ENCODE measurements around the gene CD81.

Gene CD81, protein sequence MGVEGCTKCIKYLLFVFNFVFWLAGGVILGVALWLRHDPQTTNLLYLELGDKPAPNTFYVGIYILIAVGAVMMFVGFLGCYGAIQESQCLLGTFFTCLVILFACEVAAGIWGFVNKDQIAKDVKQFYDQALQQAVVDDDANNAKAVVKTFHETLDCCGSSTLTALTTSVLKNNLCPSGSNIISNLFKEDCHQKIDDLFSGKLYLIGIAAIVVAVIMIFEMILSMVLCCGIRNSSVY

GRCh38 chr11:2376751-2377451 lies at the start of gene CD81:
CD81 (plus strand) TSS chr11:2377310; CDS start chr11:2377550, 240 bp downstream.
- Histone ChIP-seq H3K27ac (ENCODE audit: poor library complexity, severe bottlenecking) (peak within 1 kb of the TSS; percentile 66), H3K4me3 (ENCODE audit: severe bottlenecking) (peak within 1 kb of the TSS; percentile 85), H3K4me1 (ENCODE audit: insufficient read depth, poor library complexity, severe bottlenecking) (peaks cover 3% of the 10 kb centered on the region), H3K9me3 (ENCODE audit: severe bottlenecking) (no peaks in the 10 kb centered on the region), H3K27me3 (ENCODE audit: insufficient read depth, poor library complexity, severe bottlenecking) (no peaks in the 10 kb centered on the region), H3K36me3 (ENCODE audit: low read depth) (peaks cover 4% of the 10 kb centered on the region)
- TF ChIP-seq CTCF (IDR thresholded peaks at IDR 0.05; ENCODE audit: poor library complexity, severe bottlenecking) = no peak
- DNase-seq (ENCODE audit: low spot score) (no peak), ATAC-seq (ENCODE audit: low read depth) (peak; percentile 44)

DNA sequence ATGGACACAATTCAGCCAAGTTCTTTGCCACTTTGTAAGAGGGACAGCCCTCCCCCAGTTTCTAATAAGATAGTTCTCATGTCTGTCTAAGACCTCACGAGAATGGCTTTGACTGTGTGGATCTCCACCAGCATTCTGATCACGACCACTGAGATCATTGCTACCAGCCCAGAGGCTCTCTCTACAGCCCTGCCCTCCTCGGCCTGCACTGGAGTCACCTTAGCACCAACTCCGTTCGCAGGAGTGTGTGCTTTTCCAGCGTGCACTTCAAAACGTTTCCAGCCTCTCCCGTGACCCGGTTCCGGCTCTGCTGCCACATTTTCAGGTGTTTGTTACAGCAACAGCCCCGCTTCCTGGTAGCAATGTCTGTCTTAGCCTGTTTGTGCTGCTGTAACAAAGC lies 49.1 kb upstream of the CD81 start:
- no peak for DNase-seq (ENCODE audit: low spot score)
- no peaks in the 10 kb centered on the region for H3K36me3 ChIP-seq (ENCODE audit: low read depth)
- no peaks in the 10 kb centered on the region for H3K27me3 ChIP-seq (ENCODE audit: insufficient read depth, poor library complexity, severe bottlenecking)
- no peak overlapping the region for H3K4me3 ChIP-seq (ENCODE audit: severe bottlenecking)
- H3K4me1 ChIP-seq (ENCODE audit: insufficient read depth, poor library complexity, severe bottlenecking) = no peaks in the 10 kb centered on the region
- no peak for ATAC-seq (ENCODE audit: low read depth)
- H3K9me3 ChIP-seq (ENCODE audit: severe bottlenecking) = no peaks in the 10 kb centered on the region
- no peak overlapping the region for H3K27ac ChIP-seq (ENCODE audit: poor library complexity, severe bottlenecking)
- no peak for TF ChIP-seq CTCF (IDR thresholded peaks at IDR 0.05; ENCODE audit: poor library complexity, severe bottlenecking)

- ATAC-seq (ENCODE audit: low read depth) (no peak), DNase-seq (ENCODE audit: low spot score) (no peak)
- H3K4me3 ChIP-seq (ENCODE audit: severe bottlenecking) = no peak overlapping the region
- H3K4me1 ChIP-seq (ENCODE audit: insufficient read depth, poor library complexity, severe bottlenecking) = no peaks in the 10 kb centered on the region
- no peak overlapping the region for H3K27ac ChIP-seq (ENCODE audit: poor library complexity, severe bottlenecking)
- H3K9me3 ChIP-seq (ENCODE audit: severe bottlenecking) = no peaks in the 10 kb centered on the region
- H3K27me3 ChIP-seq (ENCODE audit: insufficient read depth, poor library complexity, severe bottlenecking) = no peaks in the 10 kb centered on the region
- TF ChIP-seq CTCF (IDR thresholded peaks at IDR 0.05; ENCODE audit: poor library complexity, severe bottlenecking) = no peak
- H3K36me3 ChIP-seq (ENCODE audit: low read depth) = no peaks in the 10 kb centered on the region
These were observed 48.3 kb upstream of the CD81 start for GRCh38 chr11:2328656-2329354.

GRCh38 chr11:2329551-2329950 lies 47.6 kb upstream of the CD81 start:
- Histone ChIP-seq H3K4me1 (ENCODE audit: insufficient read depth, poor library complexity, severe bottlenecking) (no peaks in the 10 kb centered on the region), H3K27ac (ENCODE audit: poor library complexity, severe bottlenecking) (no peak overlapping the region), H3K27me3 (ENCODE audit: insufficient read depth, poor library complexity, severe bottlenecking) (no peaks in the 10 kb centered on the region), H3K36me3 (ENCODE audit: low read depth) (no peaks in the 10 kb centered on the region), H3K4me3 (ENCODE audit: severe bottlenecking) (no peak overlapping the region), H3K9me3 (ENCODE audit: severe bottlenecking) (no peaks in the 10 kb centered on the region)
- no peak for ATAC-seq (ENCODE audit: low read depth)
- no peak for TF ChIP-seq CTCF (IDR thresholded peaks at IDR 0.05; ENCODE audit: poor library complexity, severe bottlenecking)
- DNase-seq (ENCODE audit: low spot score) = no peak

Data from RWPE2 (cell line).